Measurements from ENCODE around the gene CSN3.

Gene CSN3

DNA sequence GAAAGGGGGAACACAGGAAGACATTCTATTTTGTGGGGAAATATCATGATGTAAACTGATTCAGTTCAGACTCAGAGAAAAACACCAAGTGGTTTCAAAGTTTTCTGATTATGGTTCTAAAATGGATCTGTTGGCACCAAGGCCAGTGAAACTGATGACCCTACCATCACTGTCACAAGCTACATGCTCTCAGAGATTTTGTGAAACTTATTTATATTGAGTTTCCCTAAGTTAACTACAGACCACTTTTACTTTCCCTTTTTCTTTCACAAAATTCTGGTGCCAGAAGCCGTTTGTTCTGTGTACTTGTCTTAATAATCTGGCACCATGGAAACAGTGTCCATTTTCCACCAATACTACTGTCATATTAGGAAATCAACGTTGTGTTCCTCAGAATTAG, 48.9 kb downstream of the CSN3 start:
- in situ Hi-C loops (cut with MboI; ENCODE audit: low sequenced_read_pairs): no loop called here

DNA sequence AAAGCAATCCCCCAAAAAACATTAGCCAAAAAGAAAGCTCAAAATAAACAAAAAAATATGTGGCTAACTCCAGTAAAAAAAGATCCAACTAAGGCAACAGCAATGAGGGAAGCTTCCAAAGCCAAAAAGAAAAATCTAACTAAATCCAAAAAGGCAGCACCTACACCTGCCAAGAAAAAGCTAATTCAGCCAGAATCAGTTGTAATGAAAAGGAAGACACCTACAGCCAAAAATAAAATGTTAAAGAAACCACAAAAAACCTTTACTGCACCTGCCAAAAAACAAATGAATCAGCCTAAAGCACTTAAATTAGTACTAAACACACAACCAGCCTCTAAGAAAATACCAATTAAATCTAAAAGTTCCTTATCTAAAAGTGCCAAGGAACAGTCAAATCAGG, 55.2 kb downstream of the CSN3 start:
- in situ Hi-C loops (cut with MboI; ENCODE audit: low sequenced_read_pairs): no loop called here

DNA sequence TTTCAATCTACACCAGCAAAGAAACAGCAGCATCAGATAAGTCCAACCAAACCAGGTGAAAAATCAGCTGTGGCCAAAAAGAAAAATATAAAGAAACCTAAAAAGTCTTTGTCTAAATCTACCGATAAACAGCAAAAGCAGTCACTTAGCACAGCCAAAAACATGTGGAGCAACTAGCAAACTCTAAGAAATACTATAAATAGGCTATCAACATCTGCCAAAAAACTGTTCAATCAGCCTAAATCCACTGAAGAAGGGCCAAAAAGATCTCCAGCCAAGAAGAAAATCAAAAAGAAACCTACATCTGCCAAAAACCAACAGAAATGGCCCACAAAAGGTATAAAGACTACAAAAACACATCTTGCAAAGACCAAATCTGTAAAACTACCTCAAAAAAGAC, 55.7 kb downstream of the CSN3 start:
- in situ Hi-C loops (cut with MboI; ENCODE audit: low sequenced_read_pairs): no loop called here

DNA sequence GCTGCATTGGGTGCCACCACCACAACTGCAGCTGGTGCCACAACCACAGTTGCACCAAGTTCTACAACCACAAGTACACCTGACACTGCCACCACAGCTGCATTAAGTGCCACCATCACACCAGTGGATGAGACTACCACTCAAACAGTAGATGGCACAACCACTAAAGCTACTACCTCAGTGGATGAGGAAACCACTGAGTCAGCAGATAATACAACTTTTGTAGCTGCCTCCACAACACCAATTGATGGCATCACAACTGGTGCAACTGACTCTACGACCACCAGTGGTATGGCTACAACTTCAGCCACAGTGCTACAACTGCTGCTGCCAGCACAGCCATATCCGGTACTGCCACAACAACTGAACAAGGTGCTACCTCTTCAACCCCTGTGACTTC, 57.2 kb downstream of the CSN3 start:
- in situ Hi-C loops (cut with MboI; ENCODE audit: low sequenced_read_pairs): no loop called here

DNA sequence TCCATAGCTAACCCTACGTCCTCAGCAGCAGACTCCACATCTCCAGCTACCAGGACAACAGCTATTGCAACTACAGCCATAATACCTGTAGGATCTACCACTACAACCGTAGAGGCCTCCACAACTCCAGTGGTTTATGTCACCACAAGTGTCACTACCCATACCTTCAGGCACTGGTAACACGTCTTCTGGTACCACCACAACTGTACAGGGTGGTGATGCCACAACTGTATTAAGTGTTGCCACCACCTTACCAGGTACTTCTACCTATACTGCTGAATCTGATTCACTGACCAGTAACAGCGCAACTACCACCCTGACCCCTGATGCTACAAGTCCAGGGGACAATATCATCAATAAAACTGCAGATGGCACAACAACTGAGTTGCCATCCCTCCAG, 57.8 kb downstream of the CSN3 start:
- in situ Hi-C loops (cut with MboI; ENCODE audit: low sequenced_read_pairs): no loop called here
